AG09319 (cell line): Measurements from ENCODE around the gene GRIN2A.

Experiments used
- DNase-seq: peaks from one replicate; pipeline ENCODE4 v3.0.0-alpha.2; 2010; ENCODE audit warnings: low read depth; ENCODE audit errors: extremely low read depth
- CTCF ChIP-seq: IDR thresholded peaks from 2 replicates; pipeline ENCODE4 v1.5.1; 2011; ENCODE audit warnings: low read depth, mild to moderate bottlenecking, inconsistent platforms, low read length, moderate library complexity

Gene GRIN2A

GRCh38 chr16:10171221-10171620, 11.0 kb downstream of the GRIN2A start:
- TF ChIP-seq CTCF, result no peak
- no peak for DNase-seq

GRCh38 chr16:10169904-10170410, 12.3 kb downstream of the GRIN2A start:
- DNase-seq, result no peak
- TF ChIP-seq CTCF, result no peak

GRCh38 chr16:10169031-10169430, 13.2 kb downstream of the GRIN2A start:
- TF ChIP-seq CTCF, result no peak
- DNase-seq, result no peak

GRCh38 chr16:10168258-10168657, 14.0 kb downstream of the GRIN2A start:
- no peak for TF ChIP-seq CTCF
- peak; percentile 7 for DNase-seq

GRCh38 chr16:10165643-10166042, 16.6 kb downstream of the GRIN2A start:
- TF ChIP-seq CTCF, result no peak
- DNase-seq, result no peak

- no peak for TF ChIP-seq CTCF
- DNase-seq, result no peak
Observed at GRCh38 chr16:10162981-10163380, 19.2 kb downstream of the GRIN2A start.

- TF ChIP-seq CTCF, result no peak
- DNase-seq, result no peak
Observed at GRCh38 chr16:10156099-10156498, 26.1 kb downstream of the GRIN2A start.
